PC-3 (cell line): ENCODE results near the gene STXBP6. TPM values are rescaled to one million over a fixed set of nuclear protein-coding genes. Genes with fewer than 3 reads are reported as not detected.

Experiments
- ATAC-seq: fragments of 200-7000 bp; cut with Tn5 transposase; 2 replicates; pipeline ENCODE4 v1.9.1; 2020; ENCODE audit warnings: mild to moderate bottlenecking, moderate library complexity
- BruUV-seq: library from RNA; stranded (reverse); fragments of 400-500 nt; replicated peaks from 2 replicates; lab custom pipeline; 2021; lab: Mats Ljungman, UMichigan
- CTCF ChIA-PET: fragments of 300-600 bp; sonication (Branson Sonifier 250); formaldehyde crosslinking; loops from one replicate; lab custom pipeline; 2022; ENCODE audit warnings: antibody characterized with exemption; lab: Charles Lee
- POLR2A ChIA-PET: fragments of 300-600 bp; sonication (Branson Sonifier 250); formaldehyde crosslinking; loops from one replicate; lab custom pipeline; 2022; ENCODE audit warnings: antibody characterized with exemption; ENCODE audit not compliant: unreplicated experiment; lab: Charles Lee
- DNase-seq: peaks from one replicate; pipeline ENCODE4 v3.0.0-alpha.2; 2015
- H2AFZ ChIP-seq: fragments of 300-600 bp; sonication (generic); 2 replicates; pipeline ENCODE4 v1.6.0; 2016; ENCODE audit warnings: antibody characterized with exemption, low read length
- H3F3A ChIP-seq: fragments of 300-600 bp; sonication (generic); one replicate; pipeline ENCODE4 v1.6.0; 2017; ENCODE audit warnings: antibody characterized with exemption, low read length, control low read depth, mild to moderate bottlenecking; ENCODE audit not compliant: unreplicated experiment
- H3K27ac ChIP-seq: fragments of 300-600 bp; sonication (generic); 2 replicates; pipeline ENCODE4 v1.5.1; 2016; ENCODE audit warnings: mild to moderate bottlenecking, low read length
- H3K27me3 ChIP-seq: fragments of 300-600 bp; sonication (generic); 2 replicates; pipeline ENCODE4 v1.6.1; 2016; ENCODE audit warnings: low read length, mixed read lengths
- H3K36me3 ChIP-seq: fragments of 300-600 bp; sonication (generic); 2 replicates; pipeline ENCODE4 v1.6.1; 2016; ENCODE audit warnings: low read depth, mixed run types, low read length, mixed read lengths
- H3K4me1 ChIP-seq: fragments of 300-600 bp; sonication (generic); 2 replicates; pipeline ENCODE4 v1.5.1; 2016; ENCODE audit warnings: low read length; ENCODE audit not compliant: insufficient read depth
- H3K4me2 ChIP-seq: fragments of 300-600 bp; sonication (generic); 2 replicates; pipeline ENCODE4 v1.6.0; 2016; ENCODE audit warnings: low read length
- H3K4me3 ChIP-seq: fragments of 300-600 bp; sonication (generic); 2 replicates; pipeline ENCODE4 v1.5.1; 2016; ENCODE audit warnings: mild to moderate bottlenecking, low read length, mixed read lengths
- H3K79me2 ChIP-seq: fragments of 300-600 bp; sonication (generic); 2 replicates; pipeline ENCODE4 v1.6.1; 2017; ENCODE audit warnings: low read length, mixed read lengths
- H3K9ac ChIP-seq: fragments of 300-600 bp; sonication (generic); 2 replicates; pipeline ENCODE4 v1.6.0; 2016; ENCODE audit warnings: mild to moderate bottlenecking, low read length
- H3K9me2 ChIP-seq: fragments of 300-600 bp; sonication (generic); replicated peaks from 2 replicates; pipeline ENCODE4 v1.6.1; 2016; ENCODE audit warnings: mixed run types, low read length, mixed read lengths
- H3K9me3 ChIP-seq: fragments of 300-600 bp; sonication (generic); 2 replicates; pipeline ENCODE4 v1.6.1; 2016; ENCODE audit warnings: low read length, mixed read lengths
- H4K20me1 ChIP-seq: fragments of 300-600 bp; sonication (generic); 2 replicates; pipeline ENCODE4 v1.6.1; 2016; ENCODE audit warnings: low read length, mixed read lengths
- EZH2 ChIP-seq: fragments of 300-600 bp; sonication (generic); IDR thresholded peaks from one replicate; pipeline ENCODE4 v1.6.1; 2017; ENCODE audit warnings: antibody characterized with exemption, mild to moderate bottlenecking, low read length; ENCODE audit not compliant: unreplicated experiment
- EZH2phosphoT487 ChIP-seq: fragments of 300-600 bp; sonication (generic); IDR thresholded peaks from 2 replicates; pipeline ENCODE4 v1.6.1; 2018; ENCODE audit warnings: mild to moderate bottlenecking, antibody characterized with exemption, low read length, borderline replicate concordance
- intact Hi-C: fragments of 100-400 bp; cut with micrococcal nuclease; formaldehyde crosslinking; loops from 2 replicates; pipeline ENCODE4 v1.9.0; 2023
- total RNA-seq: library from RNA; depleted of rRNA; stranded (reverse); fragments of >200 nt; gene quantifications from 2 replicates; pipeline ENCODE4 v1.2.3, GENCODE V29; 2014
- TF ChIP-seq, protein P1 (sequence below): fragments of 300-600 bp; sonication (generic); conservative IDR thresholded peaks from 2 replicates; pipeline ENCODE4 v1.5.1; 2017; ENCODE audit warnings: antibody characterized with exemption, low read depth, mild to moderate bottlenecking, low read length

The STXBP6 gene
- total RNA-seq, 1 experiment from 2014 or later: 0.40 TPM

DNA sequence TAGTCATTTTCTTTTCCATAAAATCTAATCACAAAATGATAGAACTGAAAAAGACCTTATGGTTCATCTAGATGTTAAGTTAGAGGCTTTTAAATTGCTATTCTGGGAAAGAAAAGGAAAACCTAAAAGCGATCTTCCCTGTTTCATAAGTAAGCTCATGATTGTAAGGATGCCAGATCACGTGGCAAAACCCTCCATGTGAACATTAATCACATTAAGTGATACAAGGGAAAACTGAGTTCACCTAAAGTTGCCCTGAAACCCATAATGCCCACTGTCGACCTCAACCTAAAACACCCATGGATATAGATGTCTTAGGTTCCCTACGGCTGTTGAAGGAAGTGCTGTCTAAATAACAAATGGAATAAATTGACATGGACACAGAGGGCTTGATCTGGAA is 3.0 kb upstream of the STXBP6 start:
- H2AFZ ChIP-seq: no peak overlapping the region
- H3K9me3 ChIP-seq: no peaks in the 10 kb centered on the region
- H3K4me2 ChIP-seq: no peak overlapping the region
- no peaks in the 10 kb centered on the region for H3K79me2 ChIP-seq
- BruUV-seq: no TSS peak
- H4K20me1 ChIP-seq: no peaks in the 10 kb centered on the region
- no peaks in the 10 kb centered on the region for H3K36me3 ChIP-seq
- POLR2A ChIA-PET: no interaction called here
- intact Hi-C loops: no loop called here
- ATAC-seq: no peak
- H3K4me1 ChIP-seq: no peaks in the 10 kb centered on the region
- H3K4me3 ChIP-seq: no peak overlapping the region
- no peaks in the 10 kb centered on the region for H3K9me2 ChIP-seq
- DNase-seq: no peak
- TF ChIP-seq EZH2 (no peak), EZH2phosphoT487 (no peak)
- TF ChIP-seq, protein P1, sequence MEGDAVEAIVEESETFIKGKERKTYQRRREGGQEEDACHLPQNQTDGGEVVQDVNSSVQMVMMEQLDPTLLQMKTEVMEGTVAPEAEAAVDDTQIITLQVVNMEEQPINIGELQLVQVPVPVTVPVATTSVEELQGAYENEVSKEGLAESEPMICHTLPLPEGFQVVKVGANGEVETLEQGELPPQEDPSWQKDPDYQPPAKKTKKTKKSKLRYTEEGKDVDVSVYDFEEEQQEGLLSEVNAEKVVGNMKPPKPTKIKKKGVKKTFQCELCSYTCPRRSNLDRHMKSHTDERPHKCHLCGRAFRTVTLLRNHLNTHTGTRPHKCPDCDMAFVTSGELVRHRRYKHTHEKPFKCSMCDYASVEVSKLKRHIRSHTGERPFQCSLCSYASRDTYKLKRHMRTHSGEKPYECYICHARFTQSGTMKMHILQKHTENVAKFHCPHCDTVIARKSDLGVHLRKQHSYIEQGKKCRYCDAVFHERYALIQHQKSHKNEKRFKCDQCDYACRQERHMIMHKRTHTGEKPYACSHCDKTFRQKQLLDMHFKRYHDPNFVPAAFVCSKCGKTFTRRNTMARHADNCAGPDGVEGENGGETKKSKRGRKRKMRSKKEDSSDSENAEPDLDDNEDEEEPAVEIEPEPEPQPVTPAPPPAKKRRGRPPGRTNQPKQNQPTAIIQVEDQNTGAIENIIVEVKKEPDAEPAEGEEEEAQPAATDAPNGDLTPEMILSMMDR: no peak
- CTCF ChIA-PET: no interaction called here
- H3K9ac ChIP-seq: no peak overlapping the region
- H3K27ac ChIP-seq: no peak overlapping the region
- peaks cover 38% of the 10 kb centered on the region for H3K27me3 ChIP-seq
- no peaks in the 10 kb centered on the region for H3F3A ChIP-seq

DNA sequence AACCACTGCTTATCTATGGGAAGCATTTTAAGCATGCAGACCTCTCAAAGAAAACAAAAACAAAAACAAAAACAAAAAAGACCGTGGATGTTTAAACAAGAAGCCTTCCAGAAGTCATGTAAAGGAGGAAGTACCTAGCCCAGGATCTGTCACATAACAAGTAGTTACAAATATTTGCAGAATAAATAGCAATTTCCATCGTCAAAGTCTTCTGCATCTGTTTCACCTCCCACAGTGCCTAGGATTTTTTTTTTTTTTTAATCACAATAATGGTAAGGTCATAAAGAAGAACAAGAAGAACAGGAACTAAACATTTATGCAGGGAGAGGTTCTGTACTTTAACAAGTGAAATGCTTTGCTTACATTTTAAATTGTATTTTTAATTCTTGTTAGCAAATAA is 2.4 kb upstream of the STXBP6 start:
- H3F3A ChIP-seq: no peaks in the 10 kb centered on the region
- no peaks in the 10 kb centered on the region for H3K9me3 ChIP-seq
- TF ChIP-seq EZH2phosphoT487 (no peak), EZH2 (no peak)
- TF ChIP-seq, protein P1: no peak
- H3K27ac ChIP-seq: no peak overlapping the region
- no peaks in the 10 kb centered on the region for H3K36me3 ChIP-seq
- H3K27me3 ChIP-seq: peaks cover 43% of the 10 kb centered on the region
- H3K9me2 ChIP-seq: no peaks in the 10 kb centered on the region
- H3K79me2 ChIP-seq: no peaks in the 10 kb centered on the region
- DNase-seq: no peak
- no peak overlapping the region for H3K4me2 ChIP-seq
- H3K4me3 ChIP-seq: no peak overlapping the region
- BruUV-seq: no TSS peak
- intact Hi-C loops: no loop called here
- H3K9ac ChIP-seq: no peak overlapping the region
- no peaks in the 10 kb centered on the region for H4K20me1 ChIP-seq
- no peaks in the 10 kb centered on the region for H3K4me1 ChIP-seq
- POLR2A ChIA-PET: no interaction called here
- H2AFZ ChIP-seq: no peak overlapping the region
- CTCF ChIA-PET: no interaction called here
- no peak for ATAC-seq

DNA sequence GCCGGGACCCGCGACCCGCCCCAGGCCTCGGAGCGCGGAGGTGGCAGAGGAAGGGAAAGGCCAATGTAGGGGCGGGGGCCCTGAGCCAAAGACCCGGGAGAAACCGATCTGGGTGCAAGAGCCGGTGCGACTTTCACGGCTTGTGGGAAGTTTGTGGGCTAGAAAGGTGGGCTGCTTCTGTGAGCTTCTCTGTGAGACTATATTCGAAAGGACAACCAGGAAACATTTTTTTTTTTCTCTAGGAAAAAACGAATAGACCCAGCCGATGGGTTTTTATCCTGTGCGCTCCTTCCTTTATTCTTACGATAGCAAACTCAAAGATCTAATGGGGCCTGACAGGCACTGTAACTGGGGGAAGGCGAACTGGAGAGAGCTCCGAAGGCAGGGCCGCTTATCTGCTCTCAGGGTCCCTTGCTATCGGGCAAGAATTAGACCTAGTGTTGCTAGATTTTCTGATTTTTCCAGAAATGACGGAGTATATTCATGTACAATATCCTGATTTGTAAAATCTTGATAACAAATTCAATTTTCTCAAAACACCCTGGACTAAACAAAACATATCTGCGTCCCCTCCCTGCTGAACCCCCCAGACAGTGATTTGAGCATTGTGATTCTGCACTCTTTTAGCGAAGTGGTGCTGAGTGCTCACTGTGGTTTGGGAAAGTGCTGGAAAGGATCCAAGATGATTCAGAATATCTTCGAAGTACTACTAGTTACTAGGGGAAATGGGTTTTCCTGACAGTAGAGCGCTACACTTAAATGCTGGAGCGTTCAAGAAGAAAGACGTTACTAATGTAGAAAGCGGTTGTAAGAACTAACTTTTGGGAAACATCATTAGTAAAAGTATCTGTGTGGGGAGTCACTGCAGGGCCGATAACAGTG is 563 bp upstream of the STXBP6 start:
- POLR2A ChIA-PET: no interaction called here
- peak; percentile 38 for DNase-seq
- BruUV-seq: no TSS peak
- no peak overlapping the region for H3K9ac ChIP-seq
- no peaks in the 10 kb centered on the region for H3F3A ChIP-seq
- intact Hi-C loops: no loop called here
- peak overlapping the region; percentile 44 for H3K4me3 ChIP-seq
- H3K9me2 ChIP-seq: no peaks in the 10 kb centered on the region
- no peaks in the 10 kb centered on the region for H3K79me2 ChIP-seq
- H3K36me3 ChIP-seq: no peaks in the 10 kb centered on the region
- no peaks in the 10 kb centered on the region for H4K20me1 ChIP-seq
- H3K4me1 ChIP-seq: no peaks in the 10 kb centered on the region
- peak overlapping the region; percentile 57; the same call in 1 of the 2 replicates for H3K4me2 ChIP-seq
- H3K9me3 ChIP-seq: no peaks in the 10 kb centered on the region
- CTCF ChIA-PET: no interaction called here
- peak overlapping the region; percentile 34; the same call in 1 of the 2 replicates for H2AFZ ChIP-seq
- H3K27ac ChIP-seq: no peak overlapping the region
- TF ChIP-seq, protein P1: no peak
- TF ChIP-seq EZH2: no peak
- H3K27me3 ChIP-seq: peaks cover 45% of the 10 kb centered on the region
- ATAC-seq: no peak
